ENCODE data around the gene NMRAL1. TPM values are rescaled to one million over a fixed set of nuclear protein-coding genes. Genes with fewer than 3 reads are reported as not detected.

Gene NMRAL1
- total RNA-seq, 1 donor from 2014 or later = 35.3 TPM

- H3K4me1 Mint-ChIP-seq (ENCODE audit: unreplicated experiment) = peaks cover 21% of the 10 kb centered on the region
Measured at GRCh38 chr16:4519274-4520058, 45.0 kb upstream of the NMRAL1 start.

GRCh38 chr16:4517812-4518680, 43.6 kb upstream of the NMRAL1 start:
- Mint-ChIP-seq H3K9me3 (ENCODE audit: unreplicated experiment) (no peaks in the 10 kb centered on the region), H3K27ac (ENCODE audit: unreplicated experiment) (no peak overlapping the region), H3K4me1 (ENCODE audit: unreplicated experiment) (peaks cover 21% of the 10 kb centered on the region), H3K27me3 (ENCODE audit: unreplicated experiment) (peaks cover 17% of the 10 kb centered on the region), H3K36me3 (ENCODE audit: low read depth, unreplicated experiment) (no peaks in the 10 kb centered on the region), H3K4me3 (ENCODE audit: unreplicated experiment) (no peak overlapping the region)
- DNase-seq (ENCODE audit: low spot score) = peak; percentile 57
- TF ChIP-seq CTCF (IDR thresholded peaks at IDR 0.05; ENCODE audit: unreplicated experiment) = peak; percentile 36

More at GRCh38 chr16:4519274-4520058, 45.0 kb upstream of the NMRAL1 start:
- H3K27me3 Mint-ChIP-seq (ENCODE audit: unreplicated experiment) = peaks cover 17% of the 10 kb centered on the region
- TF ChIP-seq CTCF (IDR thresholded peaks at IDR 0.05; ENCODE audit: unreplicated experiment) = no peak
- H3K9me3 Mint-ChIP-seq (ENCODE audit: unreplicated experiment) = no peaks in the 10 kb centered on the region
- H3K4me3 Mint-ChIP-seq (ENCODE audit: unreplicated experiment) = no peak overlapping the region
- peaks cover 3% of the 10 kb centered on the region for H3K36me3 Mint-ChIP-seq (ENCODE audit: low read depth, unreplicated experiment)
- DNase-seq (ENCODE audit: low spot score) = no peak
- no peak overlapping the region for H3K27ac Mint-ChIP-seq (ENCODE audit: unreplicated experiment)

GRCh38 chr16:4515611-4516233, 41.3 kb upstream of the NMRAL1 start:
- Mint-ChIP-seq H3K4me1 (ENCODE audit: unreplicated experiment) (peaks cover 21% of the 10 kb centered on the region), H3K27me3 (ENCODE audit: unreplicated experiment) (peaks cover 18% of the 10 kb centered on the region), H3K9me3 (ENCODE audit: unreplicated experiment) (no peaks in the 10 kb centered on the region), H3K4me3 (ENCODE audit: unreplicated experiment) (peak overlapping the region; percentile 45), H3K36me3 (ENCODE audit: low read depth, unreplicated experiment) (peaks cover 21% of the 10 kb centered on the region), H3K27ac (ENCODE audit: unreplicated experiment) (peak overlapping the region; percentile 90)
- TF ChIP-seq CTCF (IDR thresholded peaks at IDR 0.05; ENCODE audit: unreplicated experiment) = no peak
- no peak for DNase-seq (ENCODE audit: low spot score)

- no peak for DNase-seq (ENCODE audit: low spot score)
- Mint-ChIP-seq H3K4me3 (ENCODE audit: unreplicated experiment) (peak overlapping the region; percentile 42), H3K27ac (ENCODE audit: unreplicated experiment) (peak overlapping the region; percentile 90)
Measured at GRCh38 chr16:4514606-4515005, 40.2 kb upstream of the NMRAL1 start.

More at GRCh38 chr16:4514606-4515005, 40.2 kb upstream of the NMRAL1 start:
- peaks cover 21% of the 10 kb centered on the region for H3K4me1 Mint-ChIP-seq (ENCODE audit: unreplicated experiment)
- no peak for TF ChIP-seq CTCF (IDR thresholded peaks at IDR 0.05; ENCODE audit: unreplicated experiment)
- H3K27me3 Mint-ChIP-seq (ENCODE audit: unreplicated experiment) = peaks cover 15% of the 10 kb centered on the region
- peaks cover 28% of the 10 kb centered on the region for H3K36me3 Mint-ChIP-seq (ENCODE audit: low read depth, unreplicated experiment)
- H3K9me3 Mint-ChIP-seq (ENCODE audit: unreplicated experiment) = no peaks in the 10 kb centered on the region

Measured in endothelial cell (in vitro differentiated cells).